Erythroblast (primary cell): ENCODE data around the gene IL16.

Source experiments
- GATA1 ChIP-seq: IDR thresholded peaks from 2 replicates; pipeline ENCODE4 v1.6.1; 2011; ENCODE audit warnings: low read depth, mild to moderate bottlenecking, control low read depth, low read length, moderate library complexity
- POLR2A ChIP-seq: IDR thresholded peaks from 2 replicates; pipeline ENCODE4 v1.6.1; 2011; ENCODE audit warnings: mild to moderate bottlenecking, low read length

DNA sequence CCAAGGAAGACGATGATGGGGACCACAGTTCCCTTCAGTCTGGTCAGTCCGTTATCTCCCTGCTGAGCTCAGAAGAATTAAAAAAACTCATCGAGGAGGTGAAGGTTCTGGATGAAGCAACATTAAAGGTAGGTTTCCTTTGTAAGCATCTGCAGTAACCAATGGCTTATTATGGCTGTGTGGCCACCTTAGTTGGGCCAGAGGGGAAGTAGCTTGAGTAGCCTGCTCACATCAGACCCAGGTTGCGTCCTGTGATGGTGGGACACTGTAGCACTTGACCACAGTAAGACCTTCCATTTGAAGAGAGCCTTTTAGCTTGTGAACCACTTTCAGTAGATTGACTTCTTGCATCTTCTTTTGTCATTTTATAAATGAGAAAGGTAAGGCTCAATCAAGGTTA, 104.7 kb downstream of the IL16 start:
- TF ChIP-seq POLR2A (no peak), GATA1 (no peak)
